HG03439 (cell line): ENCODE results near the gene PRDX4.
A peak's percentile ranks its signal among the peaks of the same experiment; 100 is the strongest.
"Not testable (repeated sequence)": the region's sequence is repeated elsewhere in the genome, so short reads cannot be mapped to it uniquely, and the experiment has no call there.

Experiments
- ATAC-seq: cut with Tn5 transposase; IDR thresholded peaks from one replicate; pipeline ENCODE4 v1.9.1; 2021; ENCODE audit warnings: mild to moderate bottlenecking, moderate library complexity; ENCODE audit not compliant: unreplicated experiment

PRDX4 gene

DNA sequence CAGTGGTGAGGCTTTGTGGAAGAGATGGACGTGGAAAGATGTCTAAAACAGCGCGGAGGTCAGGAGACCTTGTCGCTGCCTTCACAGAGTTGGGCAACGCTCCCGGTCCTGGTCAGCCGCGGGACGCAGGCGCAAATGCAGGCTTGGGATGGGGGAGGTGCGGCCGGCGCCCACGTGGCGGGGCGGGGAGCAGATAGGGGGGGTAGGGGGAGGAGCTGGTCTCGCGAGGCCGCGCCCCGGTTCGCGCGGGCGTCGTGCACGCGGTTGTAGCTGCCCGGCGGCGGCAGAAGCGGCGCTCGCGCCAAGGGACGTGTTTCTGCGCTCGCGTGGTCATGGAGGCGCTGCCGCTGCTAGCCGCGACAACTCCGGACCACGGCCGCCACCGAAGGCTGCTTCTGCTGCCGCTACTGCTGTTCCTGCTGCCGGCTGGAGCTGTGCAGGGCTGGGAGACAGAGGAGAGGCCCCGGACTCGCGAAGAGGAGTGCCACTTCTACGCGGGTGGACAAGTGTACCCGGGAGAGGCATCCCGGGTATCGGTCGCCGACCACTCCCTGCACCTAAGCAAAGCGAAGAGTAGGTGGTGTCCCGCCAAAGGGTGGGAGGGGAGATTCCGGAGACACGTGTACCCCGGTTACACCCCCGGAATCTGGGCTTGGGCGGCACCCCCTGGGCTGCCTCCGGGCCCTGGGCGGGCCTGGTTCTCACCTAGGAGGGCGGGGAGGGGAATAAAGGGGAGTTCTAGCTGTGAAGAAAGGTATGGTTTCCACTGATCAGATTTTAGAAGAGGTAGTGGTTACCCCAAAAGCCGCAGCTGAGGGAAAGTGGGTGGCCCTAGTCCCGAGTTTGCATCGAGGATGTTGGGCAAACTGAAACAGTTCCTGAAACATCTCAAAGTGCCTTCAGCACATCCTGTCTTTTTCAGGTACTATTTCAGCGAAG is at the start of gene PRDX4:
TSS of gene PRDX4 (plus strand) at position 255 of the 939 bp plus-strand sequence. CDS start at position 333, 78 bp downstream.
- peak; percentile 74 for ATAC-seq

DNA sequence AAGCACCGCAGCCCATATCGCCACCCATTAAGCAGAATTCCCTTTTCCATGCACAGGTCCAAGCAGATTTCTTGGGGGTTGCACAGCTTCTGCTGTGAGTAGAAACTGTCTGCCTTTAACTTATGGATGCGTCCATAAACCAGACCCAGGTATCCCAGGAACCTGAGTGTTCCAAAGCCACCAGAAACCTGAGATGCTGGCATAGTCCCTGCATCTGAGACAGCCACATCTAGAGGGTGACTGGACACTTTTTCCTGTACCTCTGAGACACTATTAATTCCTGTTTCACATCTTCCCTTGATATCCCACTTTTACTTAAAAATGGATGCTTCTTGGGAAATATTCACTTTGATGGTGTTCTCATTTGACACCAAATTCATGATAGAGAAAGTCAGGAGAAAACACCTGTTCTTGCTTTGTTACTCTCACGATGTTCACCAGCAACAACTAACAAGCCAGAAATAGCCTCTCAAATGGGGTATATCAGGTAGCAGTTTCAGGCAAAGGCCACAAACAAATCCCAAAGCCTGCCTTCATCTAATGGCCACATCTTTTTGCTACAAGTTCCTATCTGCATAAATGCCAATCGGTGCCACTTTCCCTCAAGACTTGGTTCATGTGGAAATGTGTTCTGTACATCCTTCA is 45.5 kb upstream of the PRDX4 start:
- ATAC-seq = no peak

DNA sequence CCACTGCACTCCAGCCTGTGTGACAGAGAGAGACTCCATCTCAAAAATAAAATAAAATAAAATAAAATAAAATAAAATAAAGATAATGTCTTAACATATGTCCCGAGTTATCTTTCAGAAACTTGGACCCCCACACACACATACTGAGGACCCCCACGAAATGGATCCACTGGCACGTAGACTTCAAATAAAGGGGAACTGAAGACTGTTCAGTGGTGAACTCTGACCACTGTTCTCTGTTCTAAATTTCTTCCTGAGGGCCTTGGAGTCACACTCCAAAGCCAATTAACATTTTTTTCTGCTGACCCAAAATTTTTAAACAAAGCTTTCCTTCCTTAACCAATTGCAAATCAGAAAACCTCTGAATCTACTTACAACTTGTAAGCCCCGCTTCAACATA is 43.5 kb upstream of the PRDX4 start:
- ATAC-seq = no peak

DNA sequence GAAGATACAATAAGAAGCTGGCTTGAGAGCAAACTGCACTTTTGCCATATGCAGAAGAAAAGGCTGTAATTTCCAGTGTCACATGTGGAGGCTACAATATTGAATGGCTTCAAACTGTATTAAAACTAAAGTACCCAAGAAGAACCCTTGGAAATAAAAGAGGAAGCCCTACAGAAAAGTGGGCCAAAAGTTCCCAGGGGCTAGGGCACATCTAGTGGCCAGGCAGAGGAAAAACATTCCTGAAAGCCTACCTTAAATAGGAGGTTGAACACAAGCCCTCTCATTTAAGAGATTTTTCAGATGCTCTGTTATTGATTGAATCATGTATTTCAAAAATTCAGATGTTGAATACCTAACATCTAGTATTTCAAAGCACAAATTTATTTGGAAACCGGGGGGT is 40.6 kb upstream of the PRDX4 start:
- no peak for ATAC-seq

DNA sequence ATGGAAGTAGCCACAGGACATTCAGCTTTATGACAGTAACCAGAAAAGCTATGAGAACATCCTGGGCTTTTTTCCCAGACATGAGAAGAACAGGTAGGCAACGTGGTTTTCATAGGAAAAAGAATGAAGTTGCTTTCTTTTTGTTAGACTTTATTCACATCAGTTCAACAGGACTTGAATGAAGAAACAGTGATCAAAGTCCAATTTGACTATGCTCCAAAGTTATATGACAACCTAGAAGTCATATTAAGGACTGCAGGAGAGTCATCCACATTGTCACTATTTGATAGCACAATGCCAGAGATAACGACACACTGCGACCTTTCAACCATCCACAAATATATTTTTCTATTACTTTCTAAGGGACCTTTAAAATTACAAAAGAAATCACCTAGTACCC is 39.2 kb upstream of the PRDX4 start:
- no peak for ATAC-seq

DNA sequence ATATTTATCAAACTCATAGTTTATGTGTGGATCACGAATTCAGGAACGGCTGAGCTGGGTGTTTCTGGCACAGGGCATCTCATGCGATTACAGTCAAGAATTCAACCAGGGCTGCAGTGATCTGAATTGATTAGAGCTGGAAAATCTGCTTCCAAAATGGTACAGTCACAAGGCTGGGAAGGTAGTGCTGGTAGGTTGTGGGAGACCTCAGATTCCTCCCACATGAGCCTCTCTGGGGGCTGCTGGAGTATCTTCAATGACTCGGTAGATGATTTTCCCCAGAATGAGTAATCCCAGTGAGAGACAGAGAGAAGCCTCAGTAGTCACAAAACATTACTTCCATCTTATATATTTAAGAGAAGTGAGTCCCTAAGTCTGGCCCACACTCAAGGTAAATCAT is 36.2 kb upstream of the PRDX4 start:
- ATAC-seq = no peak

DNA sequence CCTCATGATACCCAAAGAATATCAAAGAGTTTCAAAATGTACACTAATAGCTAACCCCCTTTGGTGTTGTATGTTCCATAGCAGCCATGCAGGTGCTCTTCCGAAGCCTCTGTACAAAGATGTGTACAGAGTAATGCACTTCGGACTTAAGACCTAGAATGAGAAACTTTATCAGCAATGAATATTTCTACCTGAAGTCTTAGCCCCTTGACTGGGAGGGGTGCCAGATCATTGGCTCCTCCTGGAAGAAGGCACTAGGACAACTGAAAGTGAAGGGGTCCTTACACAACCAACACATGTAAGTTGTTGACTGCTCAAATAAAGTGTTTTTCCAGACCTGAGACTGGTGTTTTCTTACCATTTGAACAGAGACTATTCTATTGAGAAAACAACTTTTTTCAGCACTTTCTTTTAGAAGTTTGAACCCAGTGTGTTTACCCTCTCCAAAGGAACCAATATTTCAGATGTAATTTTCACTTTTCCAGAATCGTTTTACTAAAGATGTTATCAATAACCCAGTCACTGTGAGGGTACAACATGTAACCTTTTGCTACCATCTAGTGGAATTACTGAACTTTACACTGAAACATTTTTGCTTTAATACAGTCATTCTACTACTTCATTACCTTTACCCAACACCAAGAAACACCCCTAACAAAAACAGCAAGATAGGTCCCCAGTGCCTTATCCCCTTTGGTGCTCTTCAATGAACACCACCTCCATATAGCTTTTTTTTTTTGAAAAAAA is 33.3 kb upstream of the PRDX4 start:
- ATAC-seq = no peak

DNA sequence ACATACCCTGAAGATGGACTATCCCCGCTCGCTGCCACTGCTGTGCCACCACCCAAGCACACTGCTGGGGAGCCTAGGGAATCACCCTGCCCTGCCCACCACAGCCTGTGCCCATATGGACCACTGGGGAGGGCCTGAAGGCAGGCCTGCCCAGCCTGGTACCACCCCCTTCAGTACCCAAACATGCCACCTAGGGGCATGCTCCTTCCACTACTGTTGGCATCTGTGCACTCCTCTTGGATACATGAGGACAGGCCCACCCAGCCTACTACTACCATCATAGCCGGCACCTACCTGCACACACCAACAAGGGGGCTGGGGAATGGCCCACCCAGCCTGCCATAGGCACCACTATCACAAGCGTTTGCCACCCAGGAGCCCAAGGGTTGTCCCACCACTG is 30.1 kb upstream of the PRDX4 start:
- peak; percentile 81 for ATAC-seq

DNA sequence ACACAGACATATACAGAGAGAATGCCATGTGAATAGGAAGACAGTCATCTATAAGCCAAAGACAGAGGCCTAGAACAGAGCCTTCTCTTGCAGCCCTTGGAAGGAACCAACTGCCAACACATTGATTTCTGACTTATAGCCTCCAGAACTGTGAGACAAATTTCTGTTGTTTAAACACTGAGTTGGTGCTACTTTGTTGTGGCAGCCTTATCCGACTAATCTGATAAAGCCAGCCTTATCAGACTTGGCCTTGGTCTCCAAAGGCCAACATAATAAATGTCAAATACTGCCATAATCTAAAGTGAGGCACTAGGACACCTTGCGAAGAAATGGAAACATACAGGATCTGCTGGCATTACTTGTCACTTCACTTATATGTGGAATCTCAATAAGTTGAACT is 24.3 kb upstream of the PRDX4 start:
- ATAC-seq = no peak

DNA sequence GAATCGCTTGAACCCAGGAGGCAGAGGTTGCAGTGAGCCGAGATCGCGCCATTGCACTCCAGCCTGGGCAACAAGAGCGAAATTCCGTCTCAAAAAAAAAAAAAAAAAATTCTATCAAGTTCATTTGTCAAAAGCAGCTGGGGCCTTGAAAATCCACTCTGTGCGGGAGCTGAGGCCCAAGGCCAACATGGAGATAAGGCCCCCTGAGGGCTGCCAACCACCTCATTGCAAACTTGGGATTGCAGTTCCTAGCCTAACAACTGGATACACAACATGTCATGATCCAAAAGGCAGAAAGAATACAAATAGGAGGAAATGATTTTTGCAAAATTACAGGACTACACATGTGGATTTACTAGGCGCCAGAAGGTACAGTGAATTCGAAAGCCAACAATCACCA is 22.5 kb upstream of the PRDX4 start:
- no peak for ATAC-seq

DNA sequence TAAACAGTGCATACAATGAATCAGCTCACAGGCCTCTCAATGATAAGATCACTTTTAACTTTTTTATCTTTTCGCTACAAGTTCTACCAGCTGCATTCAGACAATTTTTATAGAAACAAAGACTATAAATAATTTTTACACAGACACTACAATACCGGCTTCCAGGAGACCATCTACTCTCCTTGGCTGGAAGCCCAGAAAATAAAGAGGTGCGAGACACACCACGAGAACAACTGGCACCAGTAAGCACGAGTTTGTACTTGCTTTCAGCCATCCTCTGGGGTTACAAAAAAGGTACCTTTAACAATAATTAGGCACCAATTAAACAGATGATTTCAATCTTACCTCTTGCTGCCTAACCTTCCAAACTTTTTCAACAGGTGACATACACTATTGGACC is 11.2 kb upstream of the PRDX4 start:
- ATAC-seq = no peak

DNA sequence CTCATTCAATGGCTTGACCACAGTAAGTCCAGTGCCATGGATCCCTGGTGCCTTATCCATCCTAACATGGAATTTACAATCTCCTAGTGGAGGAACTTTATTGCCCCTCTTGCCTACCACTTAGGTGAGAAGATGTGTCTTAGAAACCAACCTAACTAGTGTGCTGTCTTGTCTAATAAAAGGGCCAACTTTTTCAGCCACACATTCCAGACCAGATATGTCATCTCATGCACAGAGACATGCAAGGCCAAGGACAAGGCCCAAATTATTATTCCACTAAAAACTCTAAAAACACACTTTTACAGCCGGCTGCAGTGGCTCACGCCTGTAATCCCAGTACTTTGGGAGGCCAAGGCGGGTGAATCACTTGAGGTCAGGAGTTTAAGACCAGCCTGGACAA is 10.6 kb upstream of the PRDX4 start:
- no peak for ATAC-seq

DNA sequence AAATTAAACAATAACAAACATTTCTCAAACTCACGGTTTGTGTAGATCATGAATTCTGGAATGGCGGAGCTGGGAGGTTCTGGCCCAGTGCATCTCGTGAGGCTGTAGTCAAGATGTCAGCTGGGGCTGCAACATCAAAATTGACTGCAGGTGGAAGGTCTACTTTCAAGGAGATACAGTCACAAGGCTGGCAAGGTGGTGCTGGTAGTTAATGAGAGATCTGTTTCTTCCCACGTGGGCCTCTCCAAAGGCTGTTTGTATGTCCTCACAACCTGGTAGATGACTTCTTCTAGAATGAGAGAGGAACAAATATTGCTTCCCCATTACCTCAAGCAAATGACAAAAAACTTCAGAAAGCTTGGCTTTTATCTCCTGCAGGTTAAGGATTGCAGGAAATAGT is 8.0 kb upstream of the PRDX4 start:
- no peak for ATAC-seq

DNA sequence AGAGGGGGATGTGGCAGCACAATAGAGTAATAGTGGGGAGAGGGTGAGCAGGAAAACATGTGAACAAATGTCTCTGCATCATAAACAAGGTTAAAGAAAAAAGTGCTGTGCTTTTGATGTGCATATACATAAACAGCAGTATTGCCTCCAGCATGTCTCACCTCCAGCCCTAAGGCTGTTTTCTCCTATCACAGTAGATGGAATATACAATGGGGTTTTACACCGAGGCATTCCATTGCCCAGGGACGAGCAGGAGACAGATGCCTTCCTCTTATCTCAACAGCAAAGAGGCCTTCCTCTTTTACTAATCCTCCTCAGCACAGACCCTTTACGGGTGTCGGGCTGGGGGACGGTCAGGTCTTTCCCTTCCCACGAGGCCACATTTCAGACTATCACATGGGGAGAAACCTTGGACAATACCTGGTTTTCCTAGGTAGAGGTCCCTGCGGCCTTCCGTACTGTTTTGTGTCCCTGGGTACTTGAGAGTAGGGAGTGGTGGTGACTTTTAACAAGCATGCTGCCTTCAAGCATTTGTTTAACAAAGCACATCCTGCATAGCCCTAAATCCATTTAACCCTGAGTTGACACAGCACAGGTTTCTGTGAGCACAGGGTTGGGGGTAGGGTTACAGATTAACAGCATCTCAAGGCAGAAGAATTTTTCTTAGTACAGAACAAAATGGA is 7.1 kb upstream of the PRDX4 start:
- not testable (repeated sequence) for ATAC-seq

DNA sequence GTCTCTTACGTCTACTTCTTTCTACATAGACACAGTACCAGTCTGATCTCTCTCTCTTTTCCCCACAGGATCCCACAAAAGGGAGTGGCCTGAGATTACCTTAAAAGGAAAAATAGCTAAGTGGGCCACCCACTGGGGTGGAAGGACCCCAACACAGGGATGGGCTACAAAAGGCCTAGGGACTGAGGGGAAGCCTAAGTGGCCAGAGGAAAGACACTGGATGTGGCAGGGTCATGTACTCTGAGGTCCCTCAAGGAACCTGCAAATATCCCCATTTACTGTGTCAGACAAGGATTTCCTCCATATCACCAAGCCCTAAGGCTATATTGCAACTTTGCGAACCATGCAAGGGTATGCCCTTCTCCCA is 6.5 kb upstream of the PRDX4 start:
- ATAC-seq = no peak

DNA sequence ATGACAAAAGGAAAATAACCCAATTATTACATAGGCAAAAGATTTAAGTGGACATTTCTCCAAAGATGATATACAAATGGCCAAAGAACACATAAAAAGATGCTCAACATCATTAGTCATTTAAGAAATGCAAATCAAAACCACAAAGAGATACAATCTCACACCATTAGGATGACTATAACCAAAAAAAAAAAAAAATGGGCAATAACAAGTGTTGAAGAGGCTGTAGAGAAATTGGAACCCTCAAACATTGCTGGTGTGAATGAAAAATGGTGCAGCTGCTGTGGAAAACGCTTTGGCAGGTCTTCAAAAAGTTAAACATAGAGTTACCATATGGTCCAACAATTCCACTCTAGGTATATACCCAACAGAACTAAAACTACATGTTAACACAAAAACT is 5.6 kb upstream of the PRDX4 start:
- no peak for ATAC-seq

DNA sequence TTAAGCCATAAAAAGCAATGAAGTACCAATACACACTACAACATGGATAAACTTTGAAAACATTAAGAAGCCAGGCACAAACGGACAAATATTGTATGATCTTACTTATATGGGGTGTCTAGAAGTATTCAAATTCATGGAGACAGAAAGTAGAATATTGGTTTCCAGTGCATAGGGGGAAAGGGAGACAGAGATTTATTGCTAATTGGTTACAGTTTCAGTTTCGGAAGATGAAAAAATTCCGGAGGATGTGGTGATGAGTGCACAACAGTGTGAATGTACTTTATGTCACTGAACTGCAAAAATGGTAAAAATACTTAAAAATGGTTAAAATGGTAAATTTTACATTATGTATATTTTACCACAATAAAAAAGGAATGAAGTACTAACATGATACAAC is 5.1 kb upstream of the PRDX4 start:
- no peak for ATAC-seq

DNA sequence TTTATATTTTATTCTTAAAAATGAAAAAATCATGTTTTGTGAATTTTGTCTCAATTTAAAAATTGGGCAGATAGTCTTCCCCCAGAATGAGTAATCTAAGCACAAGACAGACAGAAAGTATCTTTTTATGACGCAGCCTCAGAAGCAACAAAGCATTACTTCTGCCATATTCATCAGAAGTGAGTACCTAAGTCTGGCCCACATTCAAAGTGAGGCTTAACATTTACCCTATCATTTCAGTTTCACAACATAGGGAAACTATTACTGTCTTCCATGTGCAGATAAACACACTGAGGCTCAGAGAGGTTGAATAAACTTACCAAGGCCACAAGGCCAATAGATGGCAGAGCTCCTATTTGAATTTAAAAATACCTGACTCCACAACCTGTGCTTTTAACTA is 4.4 kb upstream of the PRDX4 start:
- ATAC-seq = no peak

DNA sequence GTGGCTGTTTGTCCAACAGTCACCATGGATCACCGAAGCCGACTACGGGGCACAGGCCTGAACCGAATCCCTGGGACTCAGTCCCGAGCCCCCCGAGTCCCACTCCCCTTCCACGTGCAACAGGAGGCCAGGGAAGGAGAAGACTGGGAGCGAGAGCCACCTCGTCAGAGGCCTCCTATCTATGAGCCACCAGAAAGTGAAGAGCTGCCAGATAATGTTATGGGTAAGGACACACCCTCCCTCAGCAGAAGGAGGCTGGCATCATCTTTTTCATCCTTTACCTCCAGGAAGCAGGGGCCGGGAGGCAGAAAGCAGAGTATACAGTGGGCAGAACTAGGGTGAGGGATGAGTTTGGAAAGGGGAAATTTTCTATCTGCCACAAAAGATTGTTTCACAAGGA is 2.8 kb upstream of the PRDX4 start:
- ATAC-seq = no peak

DNA sequence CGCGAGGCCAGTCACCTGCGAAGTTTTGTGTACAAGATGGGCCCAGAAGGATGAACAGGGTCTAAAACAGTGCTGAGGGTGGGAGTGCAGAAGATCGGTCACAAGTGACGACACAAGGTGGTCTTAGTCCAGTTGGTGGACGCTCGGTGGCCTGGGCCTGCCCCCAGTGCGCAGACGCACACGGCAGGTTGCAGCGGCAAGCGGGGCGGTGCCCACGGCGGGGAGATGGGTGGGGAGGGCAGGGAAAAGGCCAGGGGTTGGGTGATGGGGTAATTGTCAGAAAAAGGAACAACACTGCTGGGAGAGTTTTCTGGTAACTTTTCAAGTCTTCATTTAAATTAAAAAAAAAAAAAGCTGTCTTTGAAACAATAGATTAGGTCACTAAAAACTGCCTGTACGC is 1.0 kb upstream of the PRDX4 start:
- no peak for ATAC-seq

DNA sequence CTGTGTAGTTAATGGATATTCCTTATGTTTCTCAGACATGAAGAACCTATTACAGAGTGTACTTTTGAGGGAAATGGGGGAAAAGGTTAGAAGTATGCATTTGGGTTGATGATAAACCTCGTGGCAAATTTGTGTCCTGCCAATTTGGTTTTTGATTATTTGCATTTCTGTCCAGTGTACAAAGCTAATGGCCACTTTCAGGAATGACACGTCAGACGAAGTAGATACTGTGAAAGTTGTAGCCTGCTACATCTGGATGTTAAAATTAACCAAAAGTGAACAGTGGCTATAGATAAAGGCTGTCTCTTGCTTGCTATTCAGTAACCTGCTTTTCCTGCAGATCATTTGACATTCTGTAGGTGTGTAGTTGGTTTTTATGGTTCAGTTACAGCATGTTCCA is 1.0 kb downstream of the PRDX4 start:
- ATAC-seq = no peak
